GM18861 (cell line): ENCODE measurements around the gene PHTF2.

ENCODE experiments used
- ATAC-seq: cut with Tn5 transposase; IDR thresholded peaks from one replicate; pipeline ENCODE4 v1.9.1; 2021; ENCODE audit not compliant: unreplicated experiment

PHTF2 gene

DNA sequence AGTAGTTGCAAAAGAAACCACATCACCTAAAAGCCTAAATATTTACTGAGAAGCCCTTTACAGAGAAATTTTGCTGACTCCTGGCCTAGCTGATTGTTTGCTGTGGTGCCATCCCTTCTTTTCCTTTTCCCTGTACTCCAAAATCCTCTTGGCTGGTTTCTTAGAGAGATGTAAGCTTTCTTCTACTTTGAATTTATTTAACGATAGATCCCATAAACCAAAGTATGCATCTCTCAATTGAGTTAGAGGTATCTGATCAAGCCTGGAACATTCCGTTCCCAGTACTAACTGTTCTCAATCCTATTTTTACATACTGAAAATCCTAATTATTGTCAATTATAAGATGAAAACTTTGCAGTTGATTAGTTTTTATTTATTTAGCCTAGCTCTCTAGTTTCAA is 6.6 kb upstream of the PHTF2 start:
- ATAC-seq = no peak

DNA sequence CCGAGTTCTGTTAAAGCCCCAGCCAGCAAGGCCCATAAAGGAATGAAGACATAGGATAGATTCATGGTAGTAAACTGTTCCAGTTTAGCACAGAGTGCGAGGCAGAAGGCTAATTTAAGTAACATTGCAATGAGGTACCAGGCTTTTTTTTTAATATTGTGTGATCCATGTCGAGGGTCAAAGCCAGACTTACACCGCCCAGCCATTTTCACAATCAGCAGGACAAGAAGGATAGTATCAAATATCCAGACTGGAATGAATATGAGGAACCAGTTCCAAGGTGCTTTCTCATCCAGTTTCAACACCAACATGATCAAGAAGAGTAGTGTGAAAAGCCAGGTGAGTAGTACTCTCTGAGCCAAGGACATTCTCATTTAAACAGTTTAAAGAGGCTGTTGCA is 4.6 kb upstream of the PHTF2 start:
- no peak for ATAC-seq

DNA sequence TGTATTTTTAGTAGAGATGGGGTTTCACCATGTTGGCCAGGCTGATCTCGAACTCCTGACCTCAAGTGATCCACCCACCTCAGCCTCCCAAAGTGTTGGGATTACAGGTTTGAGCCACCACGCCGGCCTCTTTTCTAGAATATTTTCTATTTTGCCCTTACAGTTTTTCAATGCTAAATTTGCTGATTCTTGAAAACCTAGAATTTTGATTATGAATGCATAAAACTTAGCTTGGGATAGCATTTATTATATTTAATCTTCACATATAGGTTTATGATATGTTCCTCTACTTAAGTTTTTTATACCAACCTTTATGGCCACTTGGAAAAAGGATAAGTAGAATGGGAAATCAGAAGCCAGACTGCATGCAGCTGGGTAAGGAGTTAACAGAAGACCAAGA is 2.5 kb upstream of the PHTF2 start:
- no peak for ATAC-seq

DNA sequence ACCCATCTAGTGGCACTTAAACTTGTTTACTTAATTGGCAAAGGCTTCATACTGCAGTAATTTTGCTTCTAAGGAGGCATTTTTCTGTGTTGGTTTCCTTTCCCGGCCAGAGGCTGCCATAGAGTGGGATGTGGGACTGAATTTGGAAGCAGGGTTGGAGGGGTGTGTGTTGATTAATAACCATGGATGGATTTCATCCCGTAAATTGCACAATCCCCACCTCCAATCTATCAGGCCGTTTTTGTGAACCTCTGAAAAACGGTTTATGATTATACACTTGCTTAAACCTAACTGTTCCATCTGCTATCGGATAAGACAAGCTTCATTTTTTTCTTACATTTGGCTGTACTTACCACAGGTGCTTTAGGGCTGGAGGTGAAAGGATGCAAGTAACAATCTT is 1.6 kb upstream of the PHTF2 start:
- ATAC-seq = no peak

DNA sequence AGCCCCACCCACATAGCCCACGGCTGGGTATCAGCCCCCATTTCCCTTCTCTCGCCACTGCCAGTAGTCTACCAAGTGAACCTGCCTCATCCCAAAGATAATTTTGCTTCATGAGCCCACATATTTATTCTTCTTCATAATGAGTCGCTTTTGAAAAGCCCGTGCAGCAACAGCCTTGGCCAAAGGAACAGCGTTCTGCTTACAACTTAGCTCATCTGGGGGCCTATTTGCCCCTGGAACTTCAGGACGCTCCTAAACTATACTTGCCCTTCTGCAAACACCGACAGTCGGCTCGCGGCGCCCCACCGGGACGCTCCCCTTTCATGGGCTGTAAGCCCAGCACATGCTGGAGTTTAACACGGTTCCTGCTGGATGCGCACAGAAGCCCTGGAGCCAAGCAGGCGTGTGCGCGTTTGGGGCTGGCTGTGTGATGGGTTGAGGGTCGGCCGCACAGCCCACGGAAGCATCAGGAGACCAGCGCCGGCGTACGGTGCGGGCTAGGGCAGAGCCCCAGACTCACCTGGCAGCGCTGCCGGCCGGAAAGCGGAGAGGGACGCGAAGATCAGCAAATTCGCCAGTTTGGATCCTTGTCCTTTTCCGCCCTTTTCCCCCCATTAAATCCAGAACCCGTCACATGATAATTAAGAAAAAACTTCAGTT is 709 bp upstream of the PHTF2 start:
- ATAC-seq = peak; percentile 15

DNA sequence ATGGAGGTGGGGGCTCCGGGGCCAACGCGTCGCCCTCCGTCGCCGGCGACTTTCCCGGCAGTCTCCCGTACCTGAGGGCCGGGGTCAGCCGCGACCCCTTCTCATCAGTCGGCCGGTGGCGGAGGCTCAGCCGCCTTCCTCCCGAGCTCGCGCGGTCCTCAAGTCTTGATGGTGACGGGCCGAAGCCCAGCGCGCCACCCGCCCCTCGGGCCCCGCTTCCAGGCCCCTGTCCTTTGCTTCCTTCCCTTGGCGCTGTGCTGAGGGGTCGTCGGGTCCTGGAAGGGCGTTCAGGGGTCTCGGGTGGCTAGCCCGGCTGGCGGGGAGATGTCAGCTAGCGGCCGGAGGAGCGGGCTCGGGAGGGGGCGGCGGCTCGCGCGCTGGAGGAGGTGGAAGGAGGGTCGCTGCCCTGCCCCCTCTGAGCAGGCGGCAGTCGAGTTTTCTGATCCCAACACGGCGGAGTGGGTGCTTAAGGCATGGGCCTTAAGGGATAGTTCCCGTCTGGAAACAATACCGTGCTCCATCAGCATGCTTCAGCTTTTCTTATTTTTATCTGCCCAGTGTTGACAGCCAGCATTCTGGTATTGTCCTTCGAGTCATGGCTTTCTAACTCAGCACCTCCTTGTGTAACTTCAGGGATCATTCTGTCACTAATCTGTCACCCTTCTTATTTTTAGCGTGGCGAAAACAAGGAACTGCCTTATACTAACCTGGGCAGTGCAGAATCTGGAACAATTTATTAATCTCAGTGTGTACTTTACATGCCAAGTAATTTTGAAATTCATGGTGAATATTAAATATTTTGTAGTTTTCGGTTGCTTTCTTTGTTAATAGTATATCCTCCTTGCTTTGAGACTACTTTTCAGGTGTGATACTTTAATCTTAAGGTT is 748 bp downstream of the PHTF2 start:
- no peak for ATAC-seq

DNA sequence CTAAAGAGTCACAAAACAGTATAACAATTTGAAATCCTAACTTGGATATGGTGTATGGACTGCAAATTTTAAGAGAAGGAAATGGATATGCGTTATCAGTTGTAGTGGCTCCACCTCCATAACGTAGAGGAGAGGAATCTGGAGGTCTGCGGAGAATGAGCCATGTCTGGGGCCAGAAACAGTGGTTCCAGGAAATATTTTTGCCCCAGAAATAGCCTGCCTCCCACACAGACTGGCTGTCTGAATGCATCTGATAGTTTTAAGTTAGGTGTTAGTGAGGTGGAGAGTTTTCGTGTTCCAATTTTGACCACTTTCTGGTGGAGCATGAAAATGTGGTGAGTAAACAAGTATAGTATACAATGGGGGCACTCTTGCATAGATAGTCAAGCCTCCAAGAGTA is 1.6 kb downstream of the PHTF2 start:
- no peak for ATAC-seq

DNA sequence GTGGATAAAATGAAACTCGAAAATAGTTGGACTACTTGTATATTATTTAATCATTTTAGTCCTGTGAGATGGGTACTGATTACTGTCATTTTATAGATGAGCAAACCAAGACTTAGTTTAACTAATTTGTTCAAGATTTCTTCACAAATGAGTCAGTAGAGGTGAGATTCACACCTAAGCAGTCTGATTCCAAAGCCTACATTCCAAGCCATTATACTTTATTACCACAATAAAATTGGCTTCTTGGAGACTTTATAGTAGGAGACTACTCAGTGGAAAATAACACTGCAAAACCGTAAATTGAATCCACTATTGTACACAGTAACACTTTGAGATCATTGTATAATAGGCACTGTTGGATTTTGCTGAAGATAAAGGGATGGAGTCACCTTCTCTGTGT is 2.2 kb downstream of the PHTF2 start:
- no peak for ATAC-seq

DNA sequence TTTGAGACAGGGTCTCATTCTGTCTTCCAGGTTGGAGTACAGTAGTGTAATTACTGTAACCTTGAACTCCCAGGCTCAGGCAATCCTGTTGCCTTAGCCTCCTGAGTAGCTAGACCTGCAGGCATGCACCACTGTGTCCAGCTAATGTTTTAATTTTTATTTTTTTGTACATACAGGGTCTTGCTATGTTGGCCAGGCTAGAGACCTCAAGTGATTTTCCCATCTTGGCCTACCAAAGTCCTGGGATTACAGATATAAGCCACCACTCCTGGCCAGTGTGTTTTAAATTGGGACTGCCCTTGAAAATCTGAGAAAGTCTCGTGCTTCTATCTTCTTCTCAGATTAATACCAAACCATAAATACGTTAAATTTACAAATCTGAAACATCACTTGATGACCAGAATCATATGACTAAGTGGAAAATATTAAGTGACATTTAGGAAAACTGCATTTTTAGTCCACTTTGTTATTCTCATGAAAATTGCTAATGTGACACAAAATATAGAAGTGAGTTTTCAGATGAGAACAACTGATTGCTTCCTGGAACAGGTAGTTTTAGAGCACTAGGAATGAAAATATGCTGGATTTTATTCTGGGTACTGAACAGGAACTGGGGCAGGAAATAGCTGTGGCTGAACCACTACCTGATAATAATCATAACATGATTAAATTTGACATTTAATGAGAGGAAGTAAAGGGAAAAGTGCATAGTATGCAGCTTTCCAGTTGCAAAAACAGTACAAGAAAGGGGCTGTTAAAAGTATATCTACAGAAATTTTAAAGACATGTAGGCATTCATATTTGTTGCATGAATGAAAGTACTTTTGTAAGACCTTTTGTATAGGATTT is 4.2 kb downstream of the PHTF2 start:
- ATAC-seq = no peak

DNA sequence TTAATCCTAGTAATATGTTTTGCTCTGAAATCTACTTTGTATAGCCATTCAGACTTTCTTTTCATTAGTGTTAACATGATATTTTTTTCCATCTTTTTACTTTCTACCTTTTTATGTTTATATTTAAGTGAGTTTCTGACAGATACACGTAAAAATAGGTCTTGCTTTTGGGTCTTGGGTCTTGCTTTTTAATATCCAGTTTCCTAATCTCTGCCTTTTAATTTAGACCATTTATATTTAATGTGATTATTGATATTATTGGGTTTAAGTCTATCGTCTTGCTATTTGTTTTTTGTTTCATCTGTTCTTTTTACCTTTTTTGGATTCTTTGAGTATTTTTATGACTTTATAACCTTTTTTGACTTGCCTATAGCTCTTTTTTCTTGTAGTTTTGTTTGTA is 7.9 kb downstream of the PHTF2 start:
- ATAC-seq = no peak

DNA sequence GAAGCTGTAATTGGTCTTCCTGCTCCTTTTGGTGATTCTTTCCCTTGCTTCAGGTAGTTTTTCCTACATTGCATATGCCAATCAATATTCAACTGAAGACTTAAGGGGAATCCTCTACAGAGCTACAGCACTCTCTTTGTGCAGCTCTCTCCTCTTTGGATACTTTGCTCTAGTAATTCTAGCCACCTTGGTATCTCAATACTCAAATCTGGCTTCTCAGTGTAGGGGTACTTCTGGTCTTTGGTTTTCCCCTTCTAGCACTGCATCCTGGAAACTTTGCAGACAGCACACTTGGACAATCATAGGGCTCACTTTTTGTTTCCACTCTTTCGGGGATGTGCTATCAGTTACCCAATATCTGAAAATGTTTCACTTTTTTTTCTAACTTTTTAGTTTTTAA is 9.9 kb downstream of the PHTF2 start:
- ATAC-seq = no peak

DNA sequence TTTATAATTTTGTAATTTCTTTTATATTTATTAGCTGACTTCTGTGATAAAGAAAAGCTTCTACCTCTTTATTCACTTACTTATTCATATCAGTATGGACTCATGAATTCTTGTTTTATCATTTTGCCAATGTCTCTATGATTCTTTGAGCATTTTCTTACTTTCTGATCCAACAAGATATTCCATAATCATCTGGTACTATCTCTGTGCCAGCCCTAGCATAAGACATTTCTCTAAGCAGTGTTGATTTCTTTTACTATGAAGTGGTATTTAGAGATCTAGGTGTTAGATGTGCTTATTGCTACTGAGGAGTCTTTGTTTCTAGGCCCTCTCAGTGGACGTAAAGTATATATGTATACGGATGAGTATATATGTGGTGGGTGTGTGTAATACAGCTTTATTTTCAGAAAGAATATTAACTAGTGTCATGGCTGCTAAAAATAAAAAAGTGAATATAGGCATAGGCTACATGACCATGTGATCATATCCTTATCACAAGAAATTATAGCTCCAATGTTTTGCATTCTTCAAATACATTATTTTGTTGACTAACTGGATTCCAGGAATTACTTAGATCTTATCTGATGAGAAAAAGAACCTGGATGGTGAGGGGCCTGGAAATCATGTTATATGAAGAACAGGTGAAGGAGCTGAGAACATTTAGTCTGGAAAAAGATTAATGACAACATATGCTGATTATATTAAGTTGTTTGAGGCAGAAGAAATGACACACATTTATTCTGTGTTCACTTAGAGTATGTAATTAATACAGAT is 13.1 kb downstream of the PHTF2 start:
- ATAC-seq = no peak

DNA sequence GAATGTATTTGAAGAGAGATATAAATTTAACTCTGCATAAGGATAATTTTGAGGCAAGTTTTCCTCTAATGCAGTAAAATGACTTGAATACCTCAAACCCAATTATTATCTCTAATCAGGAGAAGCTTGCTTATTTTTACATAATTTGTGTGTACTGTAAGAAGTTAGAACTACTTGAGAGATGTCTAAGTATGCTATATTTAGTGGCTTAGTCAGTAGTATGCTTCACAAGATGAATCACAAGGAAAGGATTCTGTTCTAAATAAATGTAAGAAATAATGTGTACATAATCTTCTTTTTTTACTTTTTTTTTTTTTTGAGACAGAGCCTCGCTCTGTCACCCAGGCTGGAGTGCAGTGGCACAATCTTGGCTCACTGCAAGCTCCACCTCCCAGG is 13.7 kb downstream of the PHTF2 start:
- ATAC-seq = no peak

DNA sequence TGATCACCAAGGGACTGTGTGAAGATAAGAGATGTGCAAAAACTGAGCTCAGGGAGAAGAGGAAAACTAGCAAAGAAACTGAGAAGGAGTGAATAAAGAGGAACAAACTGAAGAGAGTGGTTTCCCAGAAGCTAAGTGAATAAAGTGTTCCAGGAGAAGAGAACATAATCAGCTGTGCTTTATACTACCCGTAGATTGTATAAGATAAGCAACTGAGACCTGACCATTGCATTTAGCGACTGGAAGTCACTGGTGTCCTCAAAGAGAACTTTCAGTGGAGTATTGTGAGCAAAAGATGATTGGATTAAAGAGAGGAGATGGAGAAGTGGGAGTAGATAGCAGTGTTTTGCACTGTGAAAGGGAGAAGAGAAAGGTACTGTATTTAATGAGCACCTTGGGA is 14.6 kb downstream of the PHTF2 start:
- no peak for ATAC-seq

DNA sequence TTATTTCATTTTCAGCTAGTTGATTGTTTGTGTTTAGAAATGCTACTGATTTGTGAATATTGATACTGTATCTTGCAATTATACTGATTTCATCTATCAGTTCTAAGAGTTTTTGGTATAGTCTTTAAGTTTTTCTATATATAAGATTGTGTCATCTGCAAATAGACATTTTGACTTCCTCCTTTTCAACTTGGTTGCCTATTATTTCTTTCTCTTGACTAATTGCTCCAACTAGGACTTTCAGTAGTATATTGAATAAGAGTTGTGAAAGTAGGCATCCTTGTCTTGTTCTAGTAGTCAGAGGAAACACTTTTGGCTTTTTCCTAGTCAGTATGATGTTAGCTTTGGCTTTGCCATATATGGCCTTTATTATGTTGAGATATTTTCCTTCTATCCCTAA is 20.4 kb downstream of the PHTF2 start:
- ATAC-seq = no peak

DNA sequence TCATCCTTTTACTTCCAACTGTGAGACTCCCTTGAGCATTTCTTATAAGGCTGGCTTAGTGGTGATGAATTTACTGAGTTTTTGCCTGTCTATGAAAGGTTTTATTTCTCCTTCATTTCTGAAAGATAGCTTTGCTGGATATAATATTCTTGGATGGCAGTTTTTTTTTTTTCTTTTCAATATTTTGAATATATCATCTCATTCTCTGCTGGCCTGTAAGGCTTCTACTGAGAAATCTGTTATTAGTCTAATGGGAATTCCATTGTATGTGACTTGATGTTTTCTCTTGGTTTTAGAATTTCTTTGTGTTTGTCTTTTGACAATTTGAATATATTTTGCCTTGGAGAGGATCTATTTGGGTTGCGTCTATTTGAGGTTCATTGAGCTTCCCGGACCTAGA is 22.4 kb downstream of the PHTF2 start:
- no peak for ATAC-seq

DNA sequence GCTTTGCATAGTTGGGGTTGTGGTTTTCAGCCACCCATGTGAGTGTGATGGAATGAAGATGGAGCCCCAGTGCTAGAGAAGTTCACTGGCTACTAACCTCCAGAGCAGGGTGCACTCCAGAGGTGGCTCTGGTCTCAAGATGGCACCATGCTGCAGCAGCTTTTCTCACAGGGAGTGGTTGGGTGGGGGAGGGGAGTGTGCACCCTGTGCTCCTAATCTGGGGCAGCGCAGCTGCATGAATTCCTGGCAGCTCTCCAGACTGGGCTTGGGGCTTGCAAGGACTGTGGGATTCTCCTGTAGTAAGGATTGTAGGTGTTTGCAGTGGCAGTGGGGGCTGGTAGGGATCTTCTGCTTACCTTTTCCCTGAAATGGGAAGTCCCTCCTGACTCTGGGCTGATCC is 23.7 kb downstream of the PHTF2 start:
- no peak for ATAC-seq

DNA sequence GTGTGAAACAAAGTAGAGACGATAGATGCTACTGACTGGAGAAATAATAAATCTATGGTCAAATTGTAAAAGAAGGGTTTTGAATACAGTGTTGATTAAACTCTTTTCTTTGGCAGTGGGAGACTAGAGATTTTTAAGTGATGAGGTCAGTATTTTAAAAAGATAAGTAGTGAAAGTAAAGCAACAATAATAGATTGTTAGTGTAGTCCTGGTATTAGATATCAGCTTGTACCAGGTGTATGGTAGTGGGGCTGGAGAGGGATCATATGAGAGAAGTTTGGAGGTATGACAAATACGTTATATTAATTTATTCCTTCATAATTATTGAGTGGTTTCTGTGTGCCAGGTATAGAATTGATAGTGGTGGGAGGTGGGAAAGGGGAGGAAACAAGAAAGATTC is 25.2 kb downstream of the PHTF2 start:
- peak; percentile 11 for ATAC-seq

DNA sequence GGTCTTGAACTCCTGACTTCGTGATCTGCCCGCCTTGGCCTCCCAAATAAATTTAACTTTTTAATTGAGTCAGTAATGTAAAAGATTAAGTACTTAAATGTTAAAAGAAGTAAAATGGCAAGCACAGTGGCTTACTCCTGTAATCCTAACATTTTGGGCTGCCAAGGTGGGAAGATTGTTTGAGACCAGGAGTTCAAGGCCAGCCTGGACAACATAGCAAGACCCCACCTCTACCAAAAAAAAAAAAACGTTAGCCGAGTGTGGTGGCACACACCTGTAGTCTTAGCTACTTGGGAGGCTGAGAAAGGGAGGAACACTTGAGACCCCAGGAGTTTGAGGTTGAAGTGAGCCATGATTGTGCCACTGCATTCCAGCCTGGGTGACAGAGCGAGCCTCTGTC is 26.1 kb downstream of the PHTF2 start:
- ATAC-seq = no peak

DNA sequence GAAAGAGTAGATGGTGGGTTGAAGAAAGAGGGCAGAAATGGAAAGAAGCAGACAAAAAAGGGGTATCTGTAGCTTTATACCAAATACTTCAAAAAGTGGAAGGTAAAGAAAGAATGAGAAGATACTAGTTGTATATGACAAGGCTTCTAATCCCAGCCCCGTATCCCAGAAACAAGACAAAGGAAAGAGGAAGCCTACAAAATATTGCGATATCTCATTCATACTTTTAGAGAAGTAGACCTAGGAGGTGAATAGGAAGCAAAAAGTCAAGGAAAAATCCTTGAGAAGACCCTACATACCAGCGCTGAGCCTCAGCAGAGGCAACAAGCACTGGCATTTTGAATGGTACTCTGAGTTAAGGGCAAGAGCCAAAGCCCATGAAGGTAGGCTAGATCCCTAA is 26.6 kb downstream of the PHTF2 start:
- ATAC-seq = no peak

DNA sequence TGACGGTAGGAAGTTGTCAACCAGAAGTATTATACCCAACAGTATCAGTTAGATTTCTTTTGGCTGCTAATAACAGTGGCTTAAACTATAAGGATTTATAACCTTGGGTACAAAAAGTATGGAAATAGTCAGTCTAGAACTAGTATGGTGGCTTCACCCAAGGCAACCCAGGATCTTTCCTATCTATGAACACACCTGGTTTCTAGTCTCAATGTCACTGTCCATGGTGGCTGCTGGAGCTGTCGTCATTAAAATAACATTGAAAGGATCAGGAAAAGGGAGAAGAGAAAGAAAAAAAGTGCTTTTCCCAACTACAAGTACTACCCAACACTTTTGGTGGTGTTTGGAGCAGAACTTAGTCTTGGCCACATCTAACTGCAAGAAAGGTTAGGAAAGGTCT is 27.7 kb downstream of the PHTF2 start:
- no peak for ATAC-seq
